Upper lobe of left lung (tissue), 6 donors: ENCODE data around the gene OOSP2. TPM values are rescaled to one million over a fixed set of nuclear protein-coding genes. Genes with fewer than 3 reads are reported as not detected.

Source experiments
- ATAC-seq, 2 donors: fragments of 200-7000 bp; cut with Tn5 transposase; one replicate each; pipeline ENCODE4 v1.9.1; 2022; ENCODE audit warnings: mild to moderate bottlenecking in 2 of 2, moderate library complexity in 2 of 2; ENCODE audit not compliant: low FRiP score in 2 of 2
- DNase-seq, 2 donors: peaks; one replicate each; pipeline ENCODE4 v3.0.0-alpha.2; 2019 to 2020
- H3K27ac ChIP-seq, 4 donors: fragments of 200-600 bp; sonication (generic); one replicate each; pipeline ENCODE4 v1.5.1; 2016 to 2019
- H3K27me3 ChIP-seq, 4 donors: fragments of 200-600 bp; sonication (generic); one replicate each; pipeline ENCODE4 v1.5.1; 2017 to 2019
- H3K36me3 ChIP-seq, 4 donors: fragments of 200-600 bp; sonication (generic); one replicate each; pipeline ENCODE4 v1.5.1; 2016 to 2019
- H3K4me1 ChIP-seq, 4 donors: fragments of 200-600 bp; sonication (generic); one replicate each; pipeline ENCODE4 v1.5.1; 2018 to 2019
- H3K4me3 ChIP-seq, 4 donors: fragments of 200-600 bp; sonication (generic); one replicate each; pipeline ENCODE4 v1.5.1; 2017 to 2019; ENCODE audit warnings: mild to moderate bottlenecking in 2 of 4, moderate library complexity in 1 of 4
- H3K9me3 ChIP-seq, 4 donors: fragments of 200-600 bp; sonication (generic); one replicate each; pipeline ENCODE4 v1.5.1; 2018 to 2019
- EP300 ChIP-seq, 4 donors: sonication (generic); formaldehyde crosslinking; IDR thresholded peaks; one replicate each; pipeline ENCODE4 v1.5.1; 2017; ENCODE audit warnings: antibody characterized with exemption in 4 of 4, control low read depth in 2 of 4
- POLR2A ChIP-seq, 4 donors: fragments of 450-650 bp; IDR thresholded peaks; one replicate each; pipeline ENCODE4 v1.5.1; 2016 to 2017; ENCODE audit warnings: antibody characterized with exemption in 4 of 4, mild to moderate bottlenecking in 2 of 4
- POLR2AphosphoS5 ChIP-seq, 2 donors: sonication (generic); formaldehyde crosslinking; IDR thresholded peaks; one replicate each; pipeline ENCODE4 v1.5.1; 2017; ENCODE audit warnings: antibody characterized with exemption in 2 of 2
- WGBS, 2 donors: methylation state at CpG; one replicate each; pipeline ENCODE4 v1.1.5; 2017 to 2018; 5-methylcytosine and 5-hydroxymethylcytosine counted together
- total RNA-seq, 6 donors: library from RNA; depleted of rRNA in 4 of 6; stranded (reverse); fragments of >200 nt in 4 of 6; gene quantifications; one replicate each; pipeline versions ENCODE4 v1.1.0 to v1.2.1, GENCODE V29; 2016 to 2021
- TF ChIP-seq, protein P1 (sequence below), 6 experiments: fragments of 450-650 bp in 4 of 6; fragments of 200-600 bp in 2 of 6; sonication (generic) in 2 of 6; IDR thresholded peaks; one replicate each; pipeline ENCODE4 v1.5.1; 2016 to 2019; ENCODE audit warnings: antibody characterized with exemption in 6 of 6
- donor health status: DM: no; HTN: no; CAD: no; lungs with moderate emphysema.
- donor health status: DM: no; HTN: yes; CAD: no; lungs with severe emphysema.

OOSP2 gene
- total RNA-seq, 6 donors from 2014 or later: not detected

GRCh38 chr11:60087239-60087638 is 47.0 kb downstream of the OOSP2 start:
- no peak for TF ChIP-seq EP300 (IDR thresholded peaks at IDR 0.05)
- no peak for TF ChIP-seq POLR2AphosphoS5 (IDR thresholded peaks at IDR 0.05)
- TF ChIP-seq, protein P1, sequence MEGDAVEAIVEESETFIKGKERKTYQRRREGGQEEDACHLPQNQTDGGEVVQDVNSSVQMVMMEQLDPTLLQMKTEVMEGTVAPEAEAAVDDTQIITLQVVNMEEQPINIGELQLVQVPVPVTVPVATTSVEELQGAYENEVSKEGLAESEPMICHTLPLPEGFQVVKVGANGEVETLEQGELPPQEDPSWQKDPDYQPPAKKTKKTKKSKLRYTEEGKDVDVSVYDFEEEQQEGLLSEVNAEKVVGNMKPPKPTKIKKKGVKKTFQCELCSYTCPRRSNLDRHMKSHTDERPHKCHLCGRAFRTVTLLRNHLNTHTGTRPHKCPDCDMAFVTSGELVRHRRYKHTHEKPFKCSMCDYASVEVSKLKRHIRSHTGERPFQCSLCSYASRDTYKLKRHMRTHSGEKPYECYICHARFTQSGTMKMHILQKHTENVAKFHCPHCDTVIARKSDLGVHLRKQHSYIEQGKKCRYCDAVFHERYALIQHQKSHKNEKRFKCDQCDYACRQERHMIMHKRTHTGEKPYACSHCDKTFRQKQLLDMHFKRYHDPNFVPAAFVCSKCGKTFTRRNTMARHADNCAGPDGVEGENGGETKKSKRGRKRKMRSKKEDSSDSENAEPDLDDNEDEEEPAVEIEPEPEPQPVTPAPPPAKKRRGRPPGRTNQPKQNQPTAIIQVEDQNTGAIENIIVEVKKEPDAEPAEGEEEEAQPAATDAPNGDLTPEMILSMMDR (IDR thresholded peaks at IDR 0.05): no peak
- TF ChIP-seq POLR2A (IDR thresholded peaks at IDR 0.05): no peak
- no peak overlapping the region for H3K4me3 ChIP-seq
- 82 to 91% methylated on average over 1 of the region's 1 CpG for WGBS, 2 donors

DNA sequence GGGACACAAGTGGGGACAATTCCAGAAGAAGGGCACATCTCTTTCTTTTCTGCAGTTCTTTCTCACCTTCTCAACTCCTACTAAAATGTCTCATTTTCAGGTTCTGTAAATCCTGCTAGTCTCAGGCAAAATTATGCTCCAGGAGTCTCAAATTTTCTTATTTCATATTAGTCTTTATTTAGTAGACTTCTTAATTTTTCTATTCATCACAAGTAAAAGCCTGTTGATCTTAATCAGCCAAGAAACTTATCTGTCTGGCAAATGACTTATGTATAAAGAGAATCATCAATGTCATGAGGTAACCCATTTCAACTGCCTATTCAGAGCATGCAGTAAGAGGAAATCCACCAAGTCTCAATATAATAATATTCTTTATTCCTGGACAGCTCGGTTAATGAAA is 48.2 kb downstream of the OOSP2 start, which contains the start of gene MS4A2:
Gene MS4A2 (plus strand): TSS at position 301 of the 400 bp plus-strand sequence. CDS start 102 bp downstream, outside the sequence.
- no peaks in the 10 kb centered on the region for H3K4me1 ChIP-seq
- no peak within 1 kb of the TSS for H3K4me3 ChIP-seq
- H3K36me3 ChIP-seq: no peaks in the 10 kb centered on the region
- H3K27me3 ChIP-seq: no peaks in the 10 kb centered on the region
- no peaks in the 10 kb centered on the region for H3K9me3 ChIP-seq
- WGBS, 2 donors: 79 to 97% methylated on average over 1 of the region's 1 CpG
- no peak for DNase-seq
- TF ChIP-seq POLR2A (IDR thresholded peaks at IDR 0.05): no peak
- TF ChIP-seq, protein P1 (IDR thresholded peaks at IDR 0.05): no peak
- no peak for TF ChIP-seq POLR2AphosphoS5 (IDR thresholded peaks at IDR 0.05)
- no peak for TF ChIP-seq EP300 (IDR thresholded peaks at IDR 0.05)
- no peak for ATAC-seq
- H3K27ac ChIP-seq: no peak within 1 kb of the TSS

More at GRCh38 chr11:60087239-60087638, 47.0 kb downstream of the OOSP2 start:
- no peak overlapping the region for H3K27ac ChIP-seq
- H3K4me1 ChIP-seq: no peaks in the 10 kb centered on the region
- ATAC-seq (no peak), DNase-seq (no peak)
- no peaks in the 10 kb centered on the region for H3K9me3 ChIP-seq
- H3K36me3 ChIP-seq: no peaks in the 10 kb centered on the region
- no peaks in the 10 kb centered on the region for H3K27me3 ChIP-seq

- no peaks in the 10 kb centered on the region for H3K4me1 ChIP-seq
- no peaks in the 10 kb centered on the region for H3K27me3 ChIP-seq
- TF ChIP-seq POLR2AphosphoS5 (IDR thresholded peaks at IDR 0.05) (no peak), POLR2A (IDR thresholded peaks at IDR 0.05) (no peak), EP300 (IDR thresholded peaks at IDR 0.05) (no peak)
- TF ChIP-seq, protein P1 (IDR thresholded peaks at IDR 0.05): no peak
- no peaks in the 10 kb centered on the region for H3K36me3 ChIP-seq
- no peak overlapping the region for H3K27ac ChIP-seq
- ATAC-seq (no peak), DNase-seq (no peak)
- no peak overlapping the region for H3K4me3 ChIP-seq
- H3K9me3 ChIP-seq: no peaks in the 10 kb centered on the region
- 56 to 60% methylated on average over 4 of the region's 4 CpGs for WGBS, 2 donors
Observed at GRCh38 chr11:60095477-60096120, 55.4 kb downstream of the OOSP2 start.

DNA sequence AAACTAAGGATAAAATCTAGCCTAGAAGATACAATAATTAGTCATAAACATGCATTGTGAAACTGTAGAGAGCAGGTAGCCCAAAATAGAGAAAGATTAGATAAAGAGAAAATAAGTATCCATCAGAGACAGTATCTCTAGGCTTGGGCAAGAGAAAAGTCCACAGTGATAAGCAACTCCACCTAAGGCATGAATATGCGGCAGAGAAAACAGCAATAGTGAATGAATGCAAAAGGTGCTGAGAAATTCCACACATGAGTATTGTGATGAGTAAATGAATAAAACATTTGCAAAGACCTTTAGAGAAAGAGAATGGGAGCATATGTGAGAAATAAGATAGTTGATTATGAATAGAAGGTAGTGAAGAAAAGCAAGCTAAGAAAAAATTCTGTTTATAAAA is 57.0 kb downstream of the OOSP2 start:
- ATAC-seq: no peak

More for the DNA sequence above, 57.0 kb downstream of the OOSP2 start:
- Histone ChIP-seq H3K27ac (no peak overlapping the region), H3K27me3 (no peaks in the 10 kb centered on the region), H3K4me3 (no peak overlapping the region), H3K4me1 (no peaks in the 10 kb centered on the region), H3K36me3 (no peaks in the 10 kb centered on the region), H3K9me3 (no peaks in the 10 kb centered on the region)
- WGBS, 2 donors: 98 to 100% methylated on average over 1 of the region's 1 CpG
- DNase-seq: no peak
- TF ChIP-seq POLR2AphosphoS5 (IDR thresholded peaks at IDR 0.05) (no peak), POLR2A (IDR thresholded peaks at IDR 0.05) (no peak), EP300 (IDR thresholded peaks at IDR 0.05) (no peak)
- TF ChIP-seq, protein P1 (IDR thresholded peaks at IDR 0.05): no peak

Other genes starting within 250 kb of the OOSP2 start
- gene MRPL16, start 229.6 kb upstream of the OOSP2 start, total RNA-seq: 10 to 100 TPM; 15.9 to 40.0 (median 35.0) TPM
- not detected for gene CBLIF, start 194.9 kb upstream of the OOSP2 start, total RNA-seq
- 1 to 10 TPM in 1 of 6 donors, not detected in 5; 1.1 TPM for gene TCN1, start 173.9 kb upstream of the OOSP2 start, total RNA-seq
- not detected for gene OOSP3, start 161.6 kb upstream of the OOSP2 start, total RNA-seq
- under 1 TPM in 1 of 6 donors, not detected in 5; 0.91 TPM for gene OOSP1, start 102.0 kb upstream of the OOSP2 start, total RNA-seq
- not detected for gene OOSP4A, start 76.4 kb upstream of the OOSP2 start, total RNA-seq
- gene OOSP4B, start 23.2 kb upstream of the OOSP2 start, total RNA-seq: not detected
- 1 to 10 TPM in 1 of 6 donors, under 1 TPM in 1, not detected in 4; 0.46 to 1.1 TPM for gene MS4A3, start 16.3 kb downstream of the OOSP2 start, total RNA-seq
- 10 to 100 TPM in 1 of 6 donors, 1 to 10 TPM in 5; 1.3 to 17.1 (median 4.8) TPM for gene MS4A2, start 48.3 kb downstream of the OOSP2 start, total RNA-seq
- 100 to 1,000 TPM in 2 of 6 donors, 10 to 100 TPM in 4; 21.4 to 156 (median 97.0) TPM for gene MS4A6A, start 142.7 kb downstream of the OOSP2 start, total RNA-seq
- 10 to 100 TPM in 1 of 6 donors, 1 to 10 TPM in 4, under 1 TPM in 1; 0.89 to 27.2 (median 3.2) TPM for gene MS4A4E, start 202.7 kb downstream of the OOSP2 start, total RNA-seq
- gene MS4A4A, start 240.3 kb downstream of the OOSP2 start, total RNA-seq: 10 to 100 TPM; 10.2 to 68.1 (median 47.7) TPM